Left lung (tissue), 10 donors: ENCODE results near the gene ING5. TPM values are rescaled to one million over a fixed set of nuclear protein-coding genes. Genes with fewer than 3 reads are reported as not detected.

ENCODE experiments used
- ATAC-seq: fragments of 200-7000 bp; cut with Tn5 transposase; one replicate; pipeline ENCODE4 v1.9.1; 2020; ENCODE audit warnings: moderate library complexity
- DNase-seq, 4 donors: peaks; one replicate each; pipeline ENCODE4 v3.0.0-alpha.2; 2013 to 2020
- H3K27ac ChIP-seq, 2 donors: fragments of 200-600 bp; sonication (generic) in 1 of 2; one replicate each; pipeline versions ENCODE4 v1.5.0 to v1.8.0; 2020 to 2021
- H3K27me3 ChIP-seq, 2 donors: fragments of 200-600 bp; sonication (generic) in 1 of 2; one replicate each; pipeline versions ENCODE4 v1.5.0 to v1.8.0; 2020 to 2021
- H3K36me3 ChIP-seq, 2 donors: fragments of 200-600 bp; sonication (generic) in 1 of 2; one replicate each; pipeline versions ENCODE4 v1.5.0 to v1.8.0; 2020 to 2021
- H3K4me1 ChIP-seq, 2 donors: fragments of 200-600 bp; one replicate each; pipeline ENCODE4 v1.8.0; 2021
- H3K4me3 ChIP-seq, 2 donors: fragments of 200-600 bp; sonication (generic) in 1 of 2; one replicate each; pipeline versions ENCODE4 v1.5.0 to v1.8.0; 2020 to 2021; ENCODE audit warnings: mild to moderate bottlenecking in 1 of 2
- H3K9me3 ChIP-seq, 2 donors: fragments of 200-600 bp; sonication (generic) in 1 of 2; one replicate each; pipeline versions ENCODE4 v1.5.0 to v1.8.0; 2020 to 2021
- CTCF ChIP-seq, 2 donors: fragments of 200-600 bp; sonication (generic) in 1 of 2; IDR thresholded peaks; one replicate each; pipeline versions ENCODE4 v1.5.0 to v1.8.0; 2021; ENCODE audit warnings: antibody characterized with exemption in 2 of 2
- intact Hi-C, 2 donors: fragments of 100-400 bp; cut with DNase I; formaldehyde crosslinking; loops; one replicate each; pipeline versions ENCODE4 v1.11.2 to v1.14.2; 2022
- polyA plus RNA-seq, 6 donors: library from polyadenylated mRNA; unstranded; fragments of 120-200 nt; gene quantifications; one replicate each; pipeline ENCODE4 v1.2.1, GENCODE V29; 2013; ENCODE audit not compliant: insufficient read length in 6 of 6
- total RNA-seq, 2 donors: library from RNA; stranded (reverse); fragmentation: NEBNext Ultra II Directional; extraction: Animal tissue kit (Norgen Biotek cat#: 25700); gene quantifications; one replicate each; pipeline ENCODE4 v1.2.1, GENCODE V29; 2021
- donor health status: DM: no; HTN: yes; CAD: no.
- donor health status: DM: no; HTN: no; CAD: no.

ING5 gene
- total and polyA plus RNA-seq, 8 donors = 27.6 to 49.1 (median 43.9) TPM

GRCh38 chr2:241672243-241673188 lies 29.3 kb upstream of the ING5 start:
- no peak overlapping the region for H3K27ac ChIP-seq
- no peak for TF ChIP-seq CTCF (IDR thresholded peaks at IDR 0.05)
- no peaks in the 10 kb centered on the region for H3K9me3 ChIP-seq
- DNase-seq = peak in 1 of 4 donors; percentile 76
- no peaks in the 10 kb centered on the region for H3K4me1 ChIP-seq
- peaks cover 0 to 93% of the 10 kb centered on the region in 2 donors for H3K36me3 ChIP-seq
- no peak for ATAC-seq
- H3K27me3 ChIP-seq = no peaks in the 10 kb centered on the region
- intact Hi-C loops = no loop called here
- H3K4me3 ChIP-seq = no peak overlapping the region

- H3K36me3 ChIP-seq = peaks cover 0 to 93% of the 10 kb centered on the region in 2 donors
- DNase-seq = peak in 1 of 4 donors; percentile 48
These were observed 28.6 kb upstream of the ING5 start for GRCh38 chr2:241673189-241673663.

GRCh38 chr2:241673797-241674725 lies 27.8 kb upstream of the ING5 start:
- Histone ChIP-seq H3K9me3 (no peaks in the 10 kb centered on the region), H3K27me3 (no peaks in the 10 kb centered on the region), H3K4me1 (no peaks in the 10 kb centered on the region), H3K27ac (no peak overlapping the region), H3K36me3 (peaks cover 0 to 93% of the 10 kb centered on the region in 2 donors), H3K4me3 (no peak overlapping the region)
- no peak for ATAC-seq
- peak in 1 of 4 donors; percentile 69 for DNase-seq
- TF ChIP-seq CTCF (IDR thresholded peaks at IDR 0.05) = no peak
- intact Hi-C loops = no loop called here

More at GRCh38 chr2:241673189-241673663, 28.6 kb upstream of the ING5 start:
- Histone ChIP-seq H3K4me3 (no peak overlapping the region), H3K27me3 (no peaks in the 10 kb centered on the region), H3K27ac (no peak overlapping the region), H3K4me1 (no peaks in the 10 kb centered on the region), H3K9me3 (no peaks in the 10 kb centered on the region)
- ATAC-seq = no peak
- intact Hi-C loops = no loop called here
- no peak for TF ChIP-seq CTCF (IDR thresholded peaks at IDR 0.05)

- TF ChIP-seq CTCF (IDR thresholded peaks at IDR 0.05) = no peak
- DNase-seq (no peak), ATAC-seq (no peak)
- Histone ChIP-seq H3K4me1 (no peaks in the 10 kb centered on the region), H3K36me3 (peaks cover 0 to 87% of the 10 kb centered on the region in 2 donors), H3K27ac (no peak overlapping the region), H3K4me3 (no peak overlapping the region), H3K9me3 (no peaks in the 10 kb centered on the region), H3K27me3 (no peaks in the 10 kb centered on the region)
- intact Hi-C loops = no loop called here
These were observed 26.0 kb upstream of the ING5 start for GRCh38 chr2:241675885-241676284.
